ENCODE data around the gene PI4K2B. TPM values are rescaled to one million over a fixed set of nuclear protein-coding genes. Genes with fewer than 3 reads are reported as not detected.
A peak's percentile ranks its signal among the peaks of the same experiment; 100 is the strongest.

PI4K2B gene
- total and polyA plus RNA-seq, 2 of the 8 experiments (the other 6 are each of a cell fraction or from before 2014, with no cell fraction given), result 3.0 to 16.2 TPM

DNA sequence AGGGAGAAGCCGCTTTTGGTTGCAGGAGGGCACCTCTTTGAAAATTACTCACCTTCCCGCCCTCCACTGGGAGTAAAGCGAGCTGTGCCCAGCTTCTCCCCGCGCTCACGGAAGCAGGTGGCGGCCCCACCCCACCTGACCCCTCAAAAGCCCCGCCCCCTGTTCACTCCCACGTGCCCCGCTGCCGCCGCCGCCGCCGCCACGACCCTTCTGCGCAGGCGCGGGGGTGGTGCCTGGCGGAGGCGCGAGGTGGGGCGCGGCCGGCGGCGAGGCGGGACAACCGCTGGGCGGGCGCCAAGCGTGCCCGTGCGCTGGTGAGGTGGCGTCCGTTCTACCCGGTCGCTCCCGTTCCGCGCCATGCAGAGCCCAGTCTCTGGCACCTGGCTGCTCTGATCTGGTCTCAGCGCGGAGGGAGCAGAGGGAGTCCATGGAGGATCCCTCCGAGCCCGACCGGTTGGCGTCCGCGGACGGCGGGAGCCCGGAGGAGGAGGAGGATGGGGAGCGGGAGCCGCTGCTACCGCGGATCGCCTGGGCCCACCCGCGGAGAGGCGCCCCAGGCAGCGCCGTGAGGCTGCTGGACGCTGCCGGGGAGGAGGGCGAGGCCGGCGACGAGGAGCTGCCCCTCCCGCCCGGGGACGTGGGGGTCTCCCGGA lies at the start of gene PI4K2B (continued):
- TF ChIP-seq PHF8 (conservative IDR thresholded peaks at IDR 0.05; ENCODE audit: low read depth, low read length), result peak; percentile 93
- peak; percentile 75; the same call in 1 of the 2 replicates for TF ChIP-seq POLR2AphosphoS5 (IDR thresholded peaks at IDR 0.05; ENCODE audit: low read depth, low read length)
- TF ChIP-seq SRF (IDR thresholded peaks at IDR 0.05; ENCODE audit: low read depth, low read length), result no peak
- TF ChIP-seq POLR2A (IDR thresholded peaks at IDR 0.05; ENCODE audit: control extremely low read depth in 1 of 2, low read depth in 2 of 2, low read length in 2 of 2), result peak in 1 of 2 experiments; percentile 80; a peak in 2 of 3 replicates
- no peak for TF ChIP-seq TBP (IDR thresholded peaks at IDR 0.05; ENCODE audit: low read depth, low read length)
- no peak for TF ChIP-seq KDM5A (IDR thresholded peaks at IDR 0.05; ENCODE audit: low read length)

Data from H1 (cell line).